Immature natural killer cell (primary cell): Measurements from ENCODE around the gene SUPT3H. TPM values are rescaled to one million over a fixed set of nuclear protein-coding genes. Genes with fewer than 3 reads are reported as not detected.
A peak's percentile ranks its signal among the peaks of the same experiment; 100 is the strongest.

Experiments used
- DNase-seq, 3 donors: peaks; one replicate each; pipeline ENCODE4 v3.0.0; 2022; ENCODE audit warnings: mixed read lengths in 1 of 3
- H3K27ac Mint-ChIP-seq, 6 donors: one replicate each; pipeline ENCODE4 v1.8.0; 2020; ENCODE audit warnings: mixed read lengths in 6 of 6, mild to moderate bottlenecking in 5 of 6, inconsistent platforms in 4 of 6, moderate library complexity in 3 of 6
- H3K27me3 Mint-ChIP-seq, 3 donors: one replicate each; pipeline ENCODE4 v1.8.0; 2020 to 2021; ENCODE audit warnings: low read depth in 3 of 3, mild to moderate bottlenecking in 3 of 3, mixed read lengths in 3 of 3, moderate library complexity in 3 of 3, inconsistent platforms in 1 of 3
- H3K36me3 Mint-ChIP-seq, 3 donors: one replicate each; pipeline ENCODE4 v1.8.0; 2020; ENCODE audit warnings: mixed read lengths in 3 of 3, inconsistent platforms in 2 of 3, mild to moderate bottlenecking in 2 of 3
- H3K4me1 Mint-ChIP-seq, 2 donors: one replicate each; pipeline ENCODE4 v1.8.0; 2020; ENCODE audit warnings: inconsistent platforms in 2 of 2, mild to moderate bottlenecking in 2 of 2, mixed read lengths in 2 of 2, moderate library complexity in 1 of 2
- H3K4me3 Mint-ChIP-seq, 5 donors: one replicate each; pipeline ENCODE4 v1.8.0; 2020; ENCODE audit warnings: mild to moderate bottlenecking in 5 of 5, mixed read lengths in 5 of 5, inconsistent platforms in 3 of 5, moderate library complexity in 3 of 5
- H3K9me3 Mint-ChIP-seq, 6 donors: one replicate each; pipeline ENCODE4 v1.8.0; 2020; ENCODE audit warnings: mild to moderate bottlenecking in 6 of 6, mixed read lengths in 6 of 6, inconsistent platforms in 4 of 6, moderate library complexity in 3 of 6
- polyA plus RNA-seq, 3 donors: library from polyadenylated mRNA; unstranded; fragments of 300-500 nt; fragmentation: Illumina TruSeq; gene quantifications; one replicate each; pipeline ENCODE4 v1.2.3, GENCODE V29; 2021

Gene SUPT3H
- polyA plus RNA-seq, 3 donors from 2014 or later, result 3.4 to 12.5 (median 8.8) TPM

DNA sequence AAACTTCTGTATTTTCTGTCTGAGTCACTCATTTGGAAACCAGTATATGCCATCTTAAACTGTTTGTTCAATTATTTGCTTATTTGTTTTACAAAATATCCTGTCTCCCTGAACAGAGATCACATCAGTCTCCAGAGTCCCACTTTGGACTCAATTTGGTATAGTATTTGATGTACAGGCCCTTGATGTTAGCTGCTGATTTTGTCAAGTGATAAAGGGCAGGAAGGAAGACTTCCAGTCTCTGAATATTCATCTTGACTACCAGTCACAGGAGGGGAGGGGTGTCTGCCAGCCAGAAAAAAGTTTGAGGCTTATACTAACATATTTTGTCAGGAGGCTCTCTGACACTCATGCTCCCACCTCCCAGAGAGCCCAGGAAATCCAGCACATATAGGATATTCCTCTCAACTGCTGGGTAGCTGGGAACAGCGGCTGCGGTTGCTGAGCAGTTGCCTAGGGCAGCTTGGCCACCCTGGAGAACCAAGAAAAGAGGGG is 426.4 kb downstream of the SUPT3H start:
- no peak for DNase-seq
- Mint-ChIP-seq H3K4me1 (no peaks in the 10 kb centered on the region), H3K27me3 (peaks cover 0 to 2% (median 2%) of the 10 kb centered on the region in 3 donors), H3K9me3 (peaks cover 3 to 24% (median 17%) of the 10 kb centered on the region in 6 donors), H3K27ac (no peak overlapping the region), H3K4me3 (no peak overlapping the region), H3K36me3 (peaks cover 31 to 35% (median 32%) of the 10 kb centered on the region in 3 donors)

DNA sequence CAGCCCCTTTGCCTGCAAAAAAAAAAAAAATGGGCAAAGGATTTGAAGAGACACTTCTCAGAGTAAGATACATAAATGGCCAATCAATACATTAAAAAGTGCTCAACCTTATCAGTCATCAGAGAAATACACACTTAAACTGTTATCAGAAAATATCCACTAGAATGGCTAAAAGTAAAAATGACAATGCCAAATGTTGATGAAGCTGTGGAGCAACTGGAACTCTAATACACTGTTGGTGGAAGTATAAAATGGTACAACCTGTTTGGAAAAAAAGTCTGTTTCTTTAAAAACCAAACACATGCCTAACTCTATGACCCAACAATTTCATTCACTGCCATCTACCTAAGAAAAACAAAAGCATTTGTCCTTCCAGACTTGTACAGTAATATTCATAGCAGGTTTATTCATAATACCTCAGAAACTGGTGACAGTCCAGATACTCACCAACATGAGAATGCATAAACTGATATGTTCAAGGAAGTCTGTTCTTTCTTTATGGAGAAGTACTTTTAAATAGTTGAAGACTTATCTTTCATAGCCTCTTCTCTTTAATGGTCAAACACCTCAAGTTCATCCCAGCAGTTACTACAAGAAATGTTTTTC is 428.0 kb downstream of the SUPT3H start:
- no peak for DNase-seq
- Mint-ChIP-seq H3K4me1 (no peaks in the 10 kb centered on the region), H3K4me3 (no peak overlapping the region), H3K9me3 (peaks cover 3 to 26% (median 17%) of the 10 kb centered on the region in 6 donors), H3K27me3 (peaks cover 0 to 2% (median 0%) of the 10 kb centered on the region in 3 donors), H3K27ac (no peak overlapping the region), H3K36me3 (peaks cover 31 to 37% (median 37%) of the 10 kb centered on the region in 3 donors)

DNA sequence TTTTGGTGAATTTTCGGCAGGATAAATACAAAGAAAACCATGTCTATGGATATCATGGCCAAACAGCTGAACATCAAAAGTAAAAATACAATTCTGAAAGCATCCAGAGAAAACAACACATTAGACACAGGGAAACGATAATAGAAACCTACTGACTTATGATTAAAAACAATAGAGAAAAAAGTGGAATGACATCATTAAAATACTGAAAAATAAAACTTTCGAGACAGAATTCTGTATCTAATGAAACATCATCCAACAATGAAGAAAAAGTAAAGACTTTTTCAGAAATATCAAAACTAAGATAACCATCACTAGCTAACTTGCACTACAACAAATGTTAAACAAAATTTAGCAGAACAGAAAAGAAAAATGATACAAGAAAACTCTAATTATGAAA is 434.2 kb downstream of the SUPT3H start:
- Mint-ChIP-seq H3K27ac (no peak overlapping the region), H3K9me3 (peaks cover 0 to 11% (median 2%) of the 10 kb centered on the region in 6 donors), H3K27me3 (peaks cover 0 to 2% (median 0%) of the 10 kb centered on the region in 3 donors), H3K36me3 (peaks cover 8 to 14% (median 12%) of the 10 kb centered on the region in 3 donors), H3K4me3 (no peak overlapping the region), H3K4me1 (no peaks in the 10 kb centered on the region)
- DNase-seq, result no peak

DNA sequence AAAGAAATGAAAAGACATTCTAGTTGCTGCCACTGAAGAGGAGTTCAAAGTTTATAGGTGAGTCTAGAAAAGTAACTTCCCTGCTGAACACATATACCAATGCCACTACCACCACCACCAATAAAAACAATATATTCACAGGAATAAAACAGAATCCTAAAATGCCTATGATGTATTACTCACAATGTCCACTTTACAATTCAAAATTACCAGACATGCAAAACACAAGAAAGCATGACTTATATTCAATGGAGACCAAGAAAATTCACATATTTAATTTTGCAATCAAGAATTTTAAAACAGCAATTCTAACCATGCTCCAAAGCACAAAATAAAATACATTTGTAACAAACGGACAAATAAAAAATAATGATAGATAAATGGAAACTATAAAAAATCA is 434.9 kb downstream of the SUPT3H start:
- Mint-ChIP-seq H3K9me3 (peaks cover 0 to 9% (median 0%) of the 10 kb centered on the region in 6 donors), H3K27ac (no peak overlapping the region), H3K36me3 (peaks cover 8 to 13% (median 12%) of the 10 kb centered on the region in 3 donors), H3K4me1 (no peaks in the 10 kb centered on the region), H3K27me3 (peaks cover 0 to 2% (median 0%) of the 10 kb centered on the region in 3 donors), H3K4me3 (no peak overlapping the region)
- no peak for DNase-seq

DNA sequence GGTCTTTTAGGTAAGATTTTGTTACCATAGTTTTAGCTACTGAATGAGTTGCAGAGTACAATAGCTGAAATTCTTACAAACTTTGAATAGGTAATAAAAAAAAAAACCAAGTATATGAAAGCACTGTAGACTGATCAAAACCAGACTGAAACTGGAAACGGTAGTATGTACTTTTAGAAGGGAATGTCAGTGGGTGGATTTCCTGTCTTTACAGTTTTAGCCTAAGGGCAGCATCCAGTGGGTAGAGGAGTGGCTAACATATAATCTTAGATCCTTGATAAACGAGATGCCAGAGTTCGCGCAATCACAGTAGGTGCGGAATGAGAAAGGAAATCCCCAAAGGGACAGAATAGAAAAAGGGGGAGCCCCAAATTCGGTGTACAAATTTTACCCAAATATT is 435.5 kb downstream of the SUPT3H start:
- Mint-ChIP-seq H3K36me3 (peaks cover 8 to 12% (median 10%) of the 10 kb centered on the region in 3 donors), H3K27me3 (peaks cover 0 to 2% (median 0%) of the 10 kb centered on the region in 3 donors), H3K4me3 (no peak overlapping the region), H3K27ac (no peak overlapping the region), H3K9me3 (peaks cover 0 to 5% (median 0%) of the 10 kb centered on the region in 6 donors), H3K4me1 (no peaks in the 10 kb centered on the region)
- DNase-seq, result no peak

DNA sequence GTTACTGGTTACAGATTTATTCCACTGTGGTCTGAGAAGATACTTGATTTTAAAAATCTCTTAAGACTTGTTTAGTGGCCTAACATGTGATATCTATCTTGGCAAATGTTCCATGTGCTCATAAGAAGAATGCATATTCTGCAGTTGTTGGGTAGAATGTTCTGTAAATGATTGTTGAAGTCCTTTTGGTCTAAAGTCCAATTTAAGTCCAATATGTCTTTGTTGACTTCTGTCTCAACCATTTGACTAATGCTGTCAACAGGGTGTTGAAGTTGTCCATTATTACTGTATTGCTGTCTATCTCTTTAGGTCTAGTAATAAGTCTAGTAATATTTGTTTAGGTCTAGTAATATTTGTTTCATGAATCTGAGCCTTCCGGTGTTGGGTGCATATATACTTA is 437.4 kb downstream of the SUPT3H start:
- Mint-ChIP-seq H3K4me3 (no peak overlapping the region), H3K4me1 (peaks cover 8 to 9% of the 10 kb centered on the region in 2 donors), H3K36me3 (peaks cover under 1 to 9% (median 6%) of the 10 kb centered on the region in 3 donors), H3K9me3 (peaks cover 0 to 3% (median 0%) of the 10 kb centered on the region in 6 donors), H3K27ac (no peak overlapping the region), H3K27me3 (peaks cover 0 to 2% (median 0%) of the 10 kb centered on the region in 3 donors)
- DNase-seq, result no peak

DNA sequence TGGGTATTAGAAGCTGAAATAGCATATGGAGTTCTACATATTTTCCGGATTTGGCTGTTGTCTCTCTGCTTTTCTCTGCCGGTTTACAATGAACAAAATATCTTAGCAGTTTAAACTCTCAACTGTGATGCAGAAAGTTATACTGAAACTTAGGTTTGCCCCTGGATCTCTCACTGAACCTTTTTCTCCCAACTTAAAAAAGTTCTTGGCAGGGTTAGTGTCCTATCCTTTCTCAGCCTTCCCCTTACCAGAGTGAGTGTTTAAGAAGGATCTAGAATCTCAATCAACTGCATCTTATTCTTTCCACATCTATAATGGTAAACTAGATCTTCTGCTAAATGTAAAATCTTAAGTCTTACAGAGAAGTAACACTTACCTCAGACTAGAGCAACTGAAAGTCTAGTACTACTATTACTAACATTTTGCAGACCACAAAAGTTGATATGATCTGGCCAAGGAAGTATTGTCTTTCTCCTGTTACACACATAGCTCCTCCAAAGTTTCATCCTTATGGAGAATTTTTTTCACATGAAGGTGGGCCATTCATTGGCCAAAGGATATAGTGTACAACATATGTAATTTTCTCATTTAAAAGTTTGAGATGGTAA is 441.9 kb downstream of the SUPT3H start:
- H3K27me3 Mint-ChIP-seq, result peaks cover 0 to 4% (median 0%) of the 10 kb centered on the region in 3 donors
- DNase-seq, result no peak
- no peaks in the 10 kb centered on the region for H3K9me3 Mint-ChIP-seq
- H3K27ac Mint-ChIP-seq, result peak overlapping the region; percentile 31 to 89 (median 80)
- H3K4me3 Mint-ChIP-seq, result peak overlapping the region in 1 of 5 donors; percentile 41
- peaks cover 0 to 5% (median 2%) of the 10 kb centered on the region in 3 donors for H3K36me3 Mint-ChIP-seq
- peaks cover 36 to 50% of the 10 kb centered on the region in 2 donors for H3K4me1 Mint-ChIP-seq

DNA sequence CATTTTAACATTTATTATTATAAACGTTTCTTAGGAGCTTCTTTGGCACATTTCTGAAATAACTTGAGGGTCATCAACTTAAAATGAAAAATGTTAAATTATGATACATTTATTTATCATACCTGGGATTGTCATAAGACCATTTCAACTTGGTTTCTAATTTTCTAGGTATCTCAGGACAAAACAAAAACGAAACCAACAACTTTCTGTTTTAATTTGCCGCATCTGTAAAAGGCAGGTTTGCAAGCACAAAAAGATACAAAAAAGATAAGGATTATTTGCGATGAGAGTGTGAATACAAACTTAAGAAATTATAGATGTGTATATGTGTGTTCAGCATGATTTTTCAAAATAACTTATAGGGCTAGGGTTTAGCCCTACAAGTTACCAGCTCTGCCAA is 444.6 kb downstream of the SUPT3H start:
- H3K36me3 Mint-ChIP-seq, result peaks cover 0 to 3% (median 3%) of the 10 kb centered on the region in 3 donors
- H3K9me3 Mint-ChIP-seq, result no peaks in the 10 kb centered on the region
- DNase-seq, result peak in 1 of 3 donors; percentile 55
- peak overlapping the region; percentile 82 to 95 (median 92) for H3K4me3 Mint-ChIP-seq
- H3K27me3 Mint-ChIP-seq, result peaks cover 0 to 4% (median 0%) of the 10 kb centered on the region in 3 donors
- peak overlapping the region; percentile 93 to 98 (median 97) for H3K27ac Mint-ChIP-seq
- peaks cover 37 to 58% of the 10 kb centered on the region in 2 donors for H3K4me1 Mint-ChIP-seq

DNA sequence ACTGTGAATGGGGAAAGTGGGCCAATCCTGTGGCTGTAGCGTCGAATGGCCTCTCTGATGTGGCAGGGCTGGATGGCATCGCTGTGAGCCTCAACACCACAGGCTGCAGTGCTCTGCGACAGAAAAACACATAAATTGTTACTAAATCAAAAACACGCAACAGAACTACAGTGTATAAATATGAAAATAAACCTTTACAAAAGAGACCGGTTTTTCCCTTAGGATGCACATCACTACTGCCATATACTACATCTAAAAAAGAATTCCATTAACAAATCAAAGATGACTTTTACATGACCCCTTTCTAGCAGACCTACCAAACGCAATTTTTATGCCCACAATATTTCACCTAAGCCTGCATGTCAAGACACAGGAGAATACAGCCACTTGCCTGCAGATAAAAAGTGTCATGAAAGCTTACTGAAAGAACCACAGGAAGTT is 445.1 kb downstream of the SUPT3H start:
- peak overlapping the region; percentile 82 to 95 (median 92) for H3K4me3 Mint-ChIP-seq
- peak; percentile 42 to 62 (median 61) for DNase-seq
- H3K27ac Mint-ChIP-seq, result peak overlapping the region; percentile 93 to 98 (median 97)
- H3K36me3 Mint-ChIP-seq, result peaks cover 0 to 5% (median 4%) of the 10 kb centered on the region in 3 donors
- peaks cover 37 to 60% of the 10 kb centered on the region in 2 donors for H3K4me1 Mint-ChIP-seq
- H3K9me3 Mint-ChIP-seq, result no peaks in the 10 kb centered on the region
- H3K27me3 Mint-ChIP-seq, result peaks cover 0 to 4% (median 0%) of the 10 kb centered on the region in 3 donors

DNA sequence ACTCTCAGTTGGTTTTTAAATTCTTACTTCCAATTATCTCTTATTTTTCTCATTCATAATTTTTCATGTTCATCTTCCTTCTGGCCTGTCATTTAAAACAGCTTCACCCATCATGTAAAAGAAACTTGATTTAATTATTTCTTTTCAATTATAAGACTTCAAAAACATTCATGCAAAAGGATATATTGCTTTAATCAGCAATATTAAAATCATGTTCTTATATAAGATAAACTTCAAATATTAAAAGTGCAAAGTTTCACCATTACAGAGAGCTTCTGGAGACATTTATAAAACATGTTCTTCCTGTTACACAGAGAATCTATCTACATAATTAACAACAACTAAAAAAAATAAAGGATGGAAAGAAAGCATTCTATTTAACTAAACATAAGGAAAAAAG is 446.3 kb downstream of the SUPT3H start:
- peaks cover 0 to 4% (median 0%) of the 10 kb centered on the region in 3 donors for H3K27me3 Mint-ChIP-seq
- peak overlapping the region; percentile 34 to 96 (median 93) for H3K27ac Mint-ChIP-seq
- peaks cover 0 to 5% (median 4%) of the 10 kb centered on the region in 3 donors for H3K36me3 Mint-ChIP-seq
- H3K4me1 Mint-ChIP-seq, result peaks cover 37 to 60% of the 10 kb centered on the region in 2 donors
- H3K4me3 Mint-ChIP-seq, result peak overlapping the region in 4 of 5 donors; percentile 75 to 95 (median 88)
- DNase-seq, result no peak
- no peaks in the 10 kb centered on the region for H3K9me3 Mint-ChIP-seq

DNA sequence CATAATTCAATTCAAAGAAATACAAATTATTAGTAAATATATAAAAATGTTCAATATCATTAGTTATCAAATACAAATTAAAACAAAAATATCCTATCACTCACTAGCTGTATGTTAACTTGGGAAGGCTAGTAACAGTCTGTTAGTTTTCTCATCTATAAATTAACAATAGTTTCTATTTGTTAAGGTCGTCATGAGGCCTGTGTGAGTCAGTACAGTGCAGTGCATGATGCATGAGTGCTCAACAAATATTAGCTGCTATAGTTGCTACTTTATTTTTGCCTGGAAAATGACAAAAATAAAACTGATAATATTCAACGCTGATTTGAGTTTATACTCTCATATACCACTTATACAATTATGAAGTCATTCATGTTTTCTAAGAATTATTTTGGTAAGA is 451.2 kb downstream of the SUPT3H start:
- Mint-ChIP-seq H3K36me3 (peaks cover 0 to 5% (median 4%) of the 10 kb centered on the region in 3 donors), H3K27ac (no peak overlapping the region), H3K27me3 (no peaks in the 10 kb centered on the region), H3K9me3 (no peaks in the 10 kb centered on the region), H3K4me3 (no peak overlapping the region), H3K4me1 (peaks cover 24 to 47% of the 10 kb centered on the region in 2 donors)
- DNase-seq, result no peak

DNA sequence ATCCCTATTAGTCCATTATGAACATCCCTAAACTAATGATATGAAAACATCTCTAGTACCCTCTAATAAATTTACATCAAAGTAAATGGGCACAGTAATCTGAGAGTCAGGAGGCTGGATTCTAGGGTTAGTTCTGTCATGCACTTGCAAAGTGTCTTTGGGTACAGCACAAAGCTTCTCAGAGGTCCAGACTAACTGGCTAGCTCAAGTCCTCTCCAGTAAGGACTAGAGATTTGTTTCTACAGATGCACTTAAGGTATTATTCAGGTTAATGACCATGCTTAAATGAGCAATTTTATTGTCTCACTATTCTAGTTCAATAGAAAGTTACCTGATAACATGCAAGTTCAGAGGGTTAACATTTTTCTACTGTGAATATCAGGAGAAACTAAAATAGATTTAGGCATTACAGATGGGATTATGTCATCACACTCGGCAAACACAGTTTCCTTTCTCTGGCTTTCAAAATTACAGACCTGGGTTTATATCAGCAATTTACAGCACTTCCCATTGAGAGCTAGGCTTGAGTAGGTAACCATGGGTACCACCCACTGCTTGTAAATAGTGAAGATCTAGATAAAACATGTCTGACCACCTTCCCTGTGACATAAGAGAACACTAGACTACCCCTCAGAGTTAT is 452.5 kb downstream of the SUPT3H start:
- Mint-ChIP-seq H3K9me3 (no peaks in the 10 kb centered on the region), H3K4me1 (peaks cover 15 to 40% of the 10 kb centered on the region in 2 donors), H3K4me3 (peak overlapping the region in 2 of 5 donors; percentile 3), H3K27ac (peak overlapping the region in 5 of 6 donors; percentile 1 to 64 (median 36)), H3K36me3 (peaks cover 0 to 5% (median 4%) of the 10 kb centered on the region in 3 donors), H3K27me3 (no peaks in the 10 kb centered on the region)
- peak; percentile 40 to 52 (median 44) for DNase-seq

DNA sequence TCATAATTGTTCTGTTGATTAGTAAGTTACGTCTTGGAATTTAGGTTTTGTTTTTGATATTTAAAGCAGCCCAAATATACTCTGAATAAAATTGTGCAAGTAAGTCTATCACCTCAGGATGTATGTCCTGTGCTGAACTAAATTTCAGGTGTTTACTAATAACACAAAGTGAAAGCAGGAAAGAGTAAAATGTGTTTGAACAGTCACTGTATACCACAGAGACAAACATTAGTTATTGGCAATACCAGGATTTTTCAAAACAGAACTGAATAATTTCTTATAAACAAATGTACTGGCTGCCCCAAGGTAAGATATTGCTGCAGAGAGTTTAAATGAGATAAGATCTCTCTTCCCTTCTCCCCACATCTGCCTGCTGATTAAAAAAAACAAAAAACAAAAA is 454.3 kb downstream of the SUPT3H start:
- Mint-ChIP-seq H3K36me3 (peaks cover 0 to 7% (median 4%) of the 10 kb centered on the region in 3 donors), H3K27me3 (no peaks in the 10 kb centered on the region), H3K27ac (peak overlapping the region in 3 of 6 donors; percentile 12 to 45 (median 28)), H3K4me3 (no peak overlapping the region), H3K4me1 (peaks cover 15 to 39% of the 10 kb centered on the region in 2 donors), H3K9me3 (no peaks in the 10 kb centered on the region)
- no peak for DNase-seq
